Duodenal mucosa (tissue), 2 donors: Measurements from ENCODE around the gene GPR82.
"Not testable (repeated sequence)": the region's sequence is repeated elsewhere in the genome, so short reads cannot be mapped to it uniquely, and the experiment has no call there.

Experiments
- H3K27ac ChIP-seq: one replicate; pipeline ENCODE4 v1.7.0; 2013; ENCODE audit warnings: low read depth, low read length
- H3K27me3 ChIP-seq, 2 donors: one replicate each; pipeline ENCODE4 v1.7.0; 2013; ENCODE audit warnings: low read length in 2 of 2, control low read depth in 1 of 2; ENCODE audit not compliant: insufficient read depth in 2 of 2, control insufficient read depth in 1 of 2
- H3K36me3 ChIP-seq, 2 donors: one replicate each; pipeline ENCODE4 v1.7.0; 2013; ENCODE audit warnings: low read length in 2 of 2, control low read depth in 1 of 2; ENCODE audit not compliant: insufficient read depth in 2 of 2, control insufficient read depth in 1 of 2
- H3K4me1 ChIP-seq, 2 donors: one replicate each; pipeline ENCODE4 v1.7.0; 2013; ENCODE audit warnings: low read length in 2 of 2, control low read depth in 1 of 2; ENCODE audit not compliant: insufficient read depth in 2 of 2, control insufficient read depth in 1 of 2
- H3K4me3 ChIP-seq, 2 donors: one replicate each; pipeline ENCODE4 v1.7.0; 2013; ENCODE audit warnings: low read length in 2 of 2, low read depth in 1 of 2
- H3K9ac ChIP-seq, 2 donors: one replicate each; pipeline ENCODE4 v1.7.0; 2013; ENCODE audit warnings: low read length in 2 of 2, low read depth in 1 of 2
- H3K9me3 ChIP-seq, 2 donors: one replicate each; pipeline ENCODE4 v1.7.0; 2013; ENCODE audit warnings: low read length in 2 of 2, control low read depth in 1 of 2; ENCODE audit not compliant: control insufficient read depth in 1 of 2

Gene GPR82

GRCh38 chrX:41723826-41724225, at the start of gene GPR82:
Gene GPR82 (plus strand): TSS chrX:41724181. CDS start chrX:41727027, 2,846 bp downstream.
- H3K4me1 ChIP-seq = no peaks in the 10 kb centered on the region
- no peak within 1 kb of the TSS for H3K9ac ChIP-seq
- H3K4me3 ChIP-seq = no peak within 1 kb of the TSS
- H3K27me3 ChIP-seq = no peaks in the 10 kb centered on the region
- H3K27ac ChIP-seq = no peak within 1 kb of the TSS
- H3K9me3 ChIP-seq = peaks cover 0 to 4% of the 10 kb centered on the region in 2 donors
- H3K36me3 ChIP-seq = peaks cover 0 to 11% of the 10 kb centered on the region in 2 donors

- not testable (repeated sequence) for H3K9me3 ChIP-seq, H3K9ac ChIP-seq, H3K4me3 ChIP-seq, H3K36me3 ChIP-seq, H3K4me1 ChIP-seq, H3K27me3 ChIP-seq, H3K27ac ChIP-seq
Measured at GRCh38 chrX:41676361-41676760, 47.6 kb upstream of the GPR82 start.

DNA sequence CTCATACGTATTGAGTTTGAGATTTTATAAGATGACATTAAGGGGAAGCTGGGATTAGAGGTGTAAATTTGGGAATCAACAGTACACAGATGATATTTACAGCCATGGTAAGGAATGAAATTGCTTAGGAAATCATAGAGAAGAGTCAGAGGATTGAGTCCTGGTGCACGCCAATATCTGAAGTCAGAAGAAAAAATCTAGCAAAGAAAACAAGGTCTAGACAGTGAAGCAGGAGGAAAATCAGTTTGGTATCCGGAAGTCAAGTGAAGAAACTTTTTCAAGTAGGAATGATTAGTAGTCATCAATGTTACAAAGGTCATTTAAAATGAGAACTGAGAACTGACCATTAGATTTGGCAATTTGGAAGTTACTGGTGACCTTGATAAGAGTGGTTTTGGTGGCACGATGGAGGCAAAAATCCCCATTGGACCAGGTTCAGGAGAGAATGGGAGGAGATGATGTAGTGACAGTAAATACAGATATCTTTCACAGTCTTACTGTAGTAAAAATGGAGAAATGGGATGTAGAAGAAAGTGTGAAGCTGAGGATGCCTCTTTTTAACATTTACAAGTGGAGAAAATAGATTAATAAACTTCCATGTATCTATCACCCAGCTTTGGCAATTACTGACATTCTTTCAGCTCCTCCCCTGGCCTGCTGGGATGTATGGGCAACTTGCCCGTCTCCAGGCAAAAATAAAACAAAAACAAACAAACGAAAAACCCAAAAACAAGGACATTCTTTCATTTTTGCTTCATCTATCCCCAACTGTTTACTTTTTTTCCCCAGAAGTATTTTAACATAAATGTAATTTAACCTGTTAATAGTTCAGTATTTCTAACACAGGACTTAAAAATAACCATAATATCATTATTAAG, 46.6 kb upstream of the GPR82 start:
- Histone ChIP-seq H3K9ac (no peak overlapping the region), H3K27me3 (no peaks in the 10 kb centered on the region), H3K9me3 (no peaks in the 10 kb centered on the region), H3K4me1 (no peaks in the 10 kb centered on the region), H3K36me3 (no peaks in the 10 kb centered on the region), H3K27ac (no peak overlapping the region), H3K4me3 (no peak overlapping the region)

- Histone ChIP-seq H3K4me1 (no peaks in the 10 kb centered on the region), H3K36me3 (no peaks in the 10 kb centered on the region), H3K27ac (no peak overlapping the region), H3K9me3 (no peaks in the 10 kb centered on the region), H3K9ac (no peak overlapping the region), H3K27me3 (no peaks in the 10 kb centered on the region), H3K4me3 (no peak overlapping the region)
Measured at GRCh38 chrX:41684138-41684537, 39.8 kb upstream of the GPR82 start.

DNA sequence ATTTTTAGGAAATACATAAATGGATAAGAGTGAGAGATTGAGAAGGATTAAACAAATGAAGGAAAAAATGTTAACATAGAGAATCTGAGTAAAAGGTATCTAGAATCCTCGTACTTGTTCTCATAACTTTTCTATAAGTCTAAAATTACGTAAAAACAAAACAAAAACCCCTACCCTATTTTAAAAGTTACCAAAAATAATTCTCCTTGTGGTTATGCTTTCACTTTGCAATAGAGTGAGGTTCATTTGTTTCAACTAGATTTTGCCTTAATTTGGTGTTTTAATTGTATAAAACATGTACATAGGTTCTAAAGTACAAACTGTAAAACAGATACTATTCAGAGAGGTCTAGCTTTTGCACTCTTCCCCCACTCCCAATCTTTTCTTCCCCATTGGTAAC, 39.0 kb upstream of the GPR82 start:
- Histone ChIP-seq H3K27me3 (no peaks in the 10 kb centered on the region), H3K36me3 (no peaks in the 10 kb centered on the region), H3K4me1 (no peaks in the 10 kb centered on the region), H3K27ac (no peak overlapping the region), H3K9ac (no peak overlapping the region), H3K4me3 (no peak overlapping the region), H3K9me3 (no peaks in the 10 kb centered on the region)

- no peaks in the 10 kb centered on the region for H3K9me3 ChIP-seq
- H3K27ac ChIP-seq = no peak overlapping the region
- H3K4me3 ChIP-seq = no peak overlapping the region
- no peaks in the 10 kb centered on the region for H3K36me3 ChIP-seq
- H3K27me3 ChIP-seq = no peaks in the 10 kb centered on the region
- H3K9ac ChIP-seq = no peak overlapping the region
- H3K4me1 ChIP-seq = no peaks in the 10 kb centered on the region
Measured at GRCh38 chrX:41686788-41687187, 37.2 kb upstream of the GPR82 start.

DNA sequence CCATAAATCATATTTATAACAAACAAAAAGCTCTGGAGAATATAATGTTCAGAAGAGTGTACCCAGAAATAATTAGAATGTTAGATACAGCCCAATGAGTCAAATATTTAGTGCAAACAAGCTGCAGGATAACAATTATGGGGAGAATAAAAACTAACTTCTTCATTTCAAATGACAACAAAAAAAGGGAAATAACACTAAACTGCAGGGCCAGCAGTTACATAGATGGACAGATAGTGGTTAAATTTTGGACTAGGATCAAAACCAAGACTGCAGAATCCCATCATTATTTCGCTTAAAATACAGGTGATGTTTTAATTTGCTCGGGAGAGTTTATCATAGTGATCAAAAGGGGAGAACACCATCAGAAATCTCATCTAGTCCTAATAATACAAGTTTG, 35.8 kb upstream of the GPR82 start:
- H3K4me3 ChIP-seq = no peak overlapping the region
- H3K36me3 ChIP-seq = no peaks in the 10 kb centered on the region
- H3K9ac ChIP-seq = no peak overlapping the region
- no peaks in the 10 kb centered on the region for H3K4me1 ChIP-seq
- no peaks in the 10 kb centered on the region for H3K9me3 ChIP-seq
- H3K27ac ChIP-seq = no peak overlapping the region
- no peaks in the 10 kb centered on the region for H3K27me3 ChIP-seq

DNA sequence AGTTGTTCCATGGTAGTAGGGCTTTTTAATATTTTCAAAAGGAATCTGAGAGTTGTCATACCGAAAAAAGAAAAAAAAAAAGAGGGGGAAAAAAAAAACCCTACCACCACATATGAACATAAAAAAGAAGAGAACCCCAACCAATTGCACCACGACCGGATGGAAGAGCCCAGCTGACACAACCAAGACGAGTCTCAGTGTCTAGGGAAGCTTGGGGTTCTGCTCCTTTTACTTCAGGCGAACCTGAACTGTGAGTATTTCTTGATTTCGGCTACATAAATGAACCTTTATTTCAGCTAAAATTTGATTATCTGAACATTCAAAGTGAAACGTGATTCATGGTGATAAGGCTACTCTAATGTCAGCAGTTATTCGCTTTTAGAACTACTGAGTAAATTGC, 35.1 kb upstream of the GPR82 start, which contains the start of gene GPR34:
Gene GPR34 (plus strand): TSS at position 139 of the 400 bp plus-strand sequence. CDS start 6,661 bp downstream, outside the sequence.
- H3K9ac ChIP-seq = no peak within 1 kb of the TSS
- H3K4me1 ChIP-seq = no peaks in the 10 kb centered on the region
- H3K27ac ChIP-seq = no peak within 1 kb of the TSS
- H3K9me3 ChIP-seq = no peaks in the 10 kb centered on the region
- no peaks in the 10 kb centered on the region for H3K27me3 ChIP-seq
- H3K36me3 ChIP-seq = no peaks in the 10 kb centered on the region
- H3K4me3 ChIP-seq = no peak within 1 kb of the TSS

DNA sequence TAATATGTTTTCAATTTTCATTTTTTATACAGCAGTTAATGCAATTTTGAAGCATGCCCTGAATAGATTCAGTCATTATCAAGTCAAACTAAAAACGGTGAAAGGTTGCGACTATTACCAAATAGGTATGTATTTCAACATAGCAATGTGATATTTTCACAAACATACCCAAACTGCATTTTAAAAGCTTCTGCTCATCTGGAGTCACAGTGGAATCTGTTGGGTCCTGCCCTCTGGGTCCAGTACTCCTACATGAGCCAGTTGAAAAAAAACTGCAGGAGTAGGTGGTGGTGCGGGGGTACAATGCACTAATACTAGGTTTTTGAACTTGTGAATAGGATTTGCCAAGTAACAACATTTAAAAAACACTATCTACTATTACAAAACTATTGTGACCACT, 34.3 kb upstream of the GPR82 start:
- no peak overlapping the region for H3K4me3 ChIP-seq
- H3K27me3 ChIP-seq = no peaks in the 10 kb centered on the region
- H3K9ac ChIP-seq = no peak overlapping the region
- H3K36me3 ChIP-seq = no peaks in the 10 kb centered on the region
- H3K4me1 ChIP-seq = peaks cover 0 to 3% of the 10 kb centered on the region in 2 donors
- no peaks in the 10 kb centered on the region for H3K9me3 ChIP-seq
- no peak overlapping the region for H3K27ac ChIP-seq

DNA sequence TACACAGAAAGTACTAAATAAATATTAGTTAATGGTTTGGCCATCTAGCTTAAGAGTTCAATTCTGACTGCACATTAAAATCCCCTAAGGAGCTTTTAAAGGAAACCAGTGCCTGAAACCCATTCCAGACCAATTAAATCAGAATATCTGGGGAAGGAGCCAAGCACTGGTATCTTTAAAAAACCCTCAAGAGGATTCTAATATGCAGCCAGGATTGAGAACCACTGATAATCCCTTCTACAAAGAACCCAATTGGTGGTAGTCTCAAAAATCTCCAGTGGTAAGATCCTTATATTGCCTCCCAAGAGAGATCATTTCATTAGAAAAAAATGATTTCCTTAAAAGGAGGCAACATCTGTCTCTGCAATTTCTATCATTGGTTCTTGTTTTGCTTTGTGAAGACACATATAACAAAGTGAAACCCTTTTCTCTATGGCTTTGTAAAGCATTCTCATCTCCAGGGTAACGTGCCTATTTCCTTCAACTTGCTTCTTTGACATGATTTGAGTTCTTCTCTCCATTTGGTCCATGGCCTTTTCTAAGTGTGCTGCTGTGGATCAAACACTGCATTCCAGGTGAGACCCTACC, 31.7 kb upstream of the GPR82 start:
- no peak overlapping the region for H3K9ac ChIP-seq
- no peak overlapping the region for H3K4me3 ChIP-seq
- no peak overlapping the region for H3K27ac ChIP-seq
- no peaks in the 10 kb centered on the region for H3K27me3 ChIP-seq
- peaks cover 0 to 3% of the 10 kb centered on the region in 2 donors for H3K4me1 ChIP-seq
- no peaks in the 10 kb centered on the region for H3K9me3 ChIP-seq
- H3K36me3 ChIP-seq = peaks cover 0 to 3% of the 10 kb centered on the region in 2 donors
